SK-N-SH treated with all-trans-retinoic acid at 6 μM for 48 hours (cell line): Measurements from ENCODE around the gene ITGA3.

Experiments
- ARNTL ChIP-seq: fragments of 450-650 bp; formaldehyde crosslinking; IDR thresholded peaks from 2 replicates; pipeline ENCODE4 v1.5.0; 2020; ENCODE audit warnings: low read depth, mild to moderate bottlenecking, moderate library complexity, borderline replicate concordance
- CSDC2 ChIP-seq: fragments of 250-450 bp; sonication (Bioruptor Pico); IDR thresholded peaks from 2 replicates; pipeline ENCODE4 v1.5.0; 2020; ENCODE audit warnings: mild to moderate bottlenecking, moderate library complexity
- CSRNP3 ChIP-seq: fragments of 250-450 bp; sonication (Bioruptor Pico); IDR thresholded peaks from 2 replicates; pipeline ENCODE4 v1.5.1; 2021; ENCODE audit warnings: mild to moderate bottlenecking, moderate library complexity
- OSR1 ChIP-seq: fragments of 250-450 bp; sonication (Bioruptor Pico); IDR thresholded peaks from 2 replicates; pipeline ENCODE4 v1.8.0; 2022; ENCODE audit warnings: moderate library complexity, mild to moderate bottlenecking, inconsistent platforms
- PATZ1 ChIP-seq: fragments of 250-450 bp; sonication (Bioruptor Pico); IDR thresholded peaks from 2 replicates; pipeline ENCODE4 v1.8.0; 2020; ENCODE audit warnings: mild to moderate bottlenecking, moderate library complexity, borderline replicate concordance
- POU6F1 ChIP-seq: fragments of 250-450 bp; sonication (Bioruptor Pico); IDR thresholded peaks from 2 replicates; pipeline ENCODE4 v1.8.0; 2021; ENCODE audit warnings: low read depth, mild to moderate bottlenecking, moderate library complexity, borderline replicate concordance
- RARB ChIP-seq: fragments of 250-450 bp; sonication (Bioruptor Pico); IDR thresholded peaks from 2 replicates; pipeline ENCODE4 v1.8.0; 2021; ENCODE audit warnings: mild to moderate bottlenecking, moderate library complexity
- TCF4 ChIP-seq: fragments of 250-450 bp; sonication (Bioruptor Pico); IDR thresholded peaks from 2 replicates; pipeline ENCODE4 v1.8.0; 2021; ENCODE audit warnings: mild to moderate bottlenecking, moderate library complexity, borderline replicate concordance
- TOX ChIP-seq: fragments of 250-450 bp; sonication (Bioruptor Pico); IDR thresholded peaks from 2 replicates; pipeline ENCODE4 v1.8.0; 2021; ENCODE audit warnings: mild to moderate bottlenecking, moderate library complexity, borderline replicate concordance
- TSHZ2 ChIP-seq: fragments of 250-450 bp; sonication (Bioruptor Pico); IDR thresholded peaks from 2 replicates; pipeline ENCODE4 v1.5.0; 2020; ENCODE audit warnings: mild to moderate bottlenecking, moderate library complexity
- ZC3H10 ChIP-seq: fragments of 250-450 bp; sonication (Bioruptor Pico); IDR thresholded peaks from 2 replicates; pipeline ENCODE4 v1.5.1; 2021; ENCODE audit warnings: mild to moderate bottlenecking, moderate library complexity
- ZFP3 ChIP-seq: fragments of 250-450 bp; sonication (Bioruptor Pico); IDR thresholded peaks from 2 replicates; pipeline ENCODE4 v1.5.0; 2020; ENCODE audit warnings: mild to moderate bottlenecking, moderate library complexity
- ZFP30 ChIP-seq: fragments of 450-650 bp; formaldehyde crosslinking; IDR thresholded peaks from 2 replicates; pipeline ENCODE4 v1.5.0; 2022; ENCODE audit warnings: mild to moderate bottlenecking, moderate library complexity
- ZNF8 ChIP-seq: fragments of 450-650 bp; formaldehyde crosslinking; IDR thresholded peaks from 2 replicates; pipeline ENCODE4 v1.5.0; 2020; ENCODE audit warnings: mild to moderate bottlenecking, moderate library complexity

- TF ChIP-seq ZFP3 (CRISPR knock-in tag) (no peak), ZFP30 (CRISPR knock-in tag) (no peak), ARNTL (CRISPR knock-in tag) (no peak), POU6F1 (no peak), RARB (no peak), ZNF8 (CRISPR knock-in tag) (no peak), TCF4 (CRISPR knock-in tag) (no peak), CSRNP3 (CRISPR knock-in tag) (no peak), OSR1 (CRISPR knock-in tag) (no peak), CSDC2 (CRISPR knock-in tag) (no peak), ZC3H10 (CRISPR knock-in tag) (no peak), TSHZ2 (CRISPR knock-in tag) (no peak), PATZ1 (CRISPR knock-in tag) (no peak), TOX (CRISPR knock-in tag) (no peak)
Measured at GRCh38 chr17:50022463-50023130, 33.3 kb upstream of the ITGA3 start.
